ENCODE data around the gene NALCN. TPM values are rescaled to one million over a fixed set of nuclear protein-coding genes. Genes with fewer than 3 reads are reported as not detected.

The NALCN gene
- total and polyA plus RNA-seq, 2 of the 8 experiments (the other 6 are each of a cell fraction or from before 2014, with no cell fraction given): 0.26 to 0.54 TPM

DNA sequence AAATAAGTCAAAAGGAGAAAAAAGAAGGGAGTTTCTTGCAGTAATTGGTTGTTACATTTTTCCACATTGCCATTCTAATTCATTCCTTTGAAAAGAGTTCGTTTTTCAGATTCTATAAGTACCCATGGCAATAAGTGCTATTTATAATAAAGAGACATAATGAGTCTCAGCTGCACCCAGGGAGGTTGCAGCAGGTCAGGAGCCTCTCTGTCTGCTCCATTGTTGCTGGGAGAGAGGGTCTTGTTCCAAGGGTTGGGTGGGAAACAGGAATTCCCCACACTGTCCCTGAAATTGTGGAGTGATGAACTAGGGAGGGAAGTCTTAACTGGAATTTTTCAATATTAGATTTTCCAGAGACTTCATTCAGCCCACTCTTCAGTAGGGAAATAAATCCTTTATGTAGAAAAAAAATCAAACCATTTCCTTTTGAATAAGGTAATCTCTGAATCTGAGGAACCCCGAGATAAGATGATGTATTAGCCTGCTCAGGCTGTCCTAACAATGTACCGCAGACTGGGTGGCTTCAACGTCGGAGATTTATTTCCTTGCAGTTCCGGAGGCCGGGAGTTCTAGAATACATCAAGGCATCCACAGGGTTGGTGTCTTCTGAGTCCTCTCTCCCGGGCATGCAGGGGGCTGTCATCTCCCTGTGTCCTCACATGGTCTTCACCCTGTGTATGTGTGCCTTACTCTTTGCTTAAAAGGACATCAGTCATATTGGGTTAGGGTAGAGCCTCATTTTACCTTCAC is 399.0 kb downstream of the NALCN start (continued):
- no peak for TF ChIP-seq EP300 (IDR thresholded peaks at IDR 0.05; ENCODE audit: borderline replicate concordance in 1 of 2, low read depth in 2 of 2, low read length in 2 of 2)

Measured in H1 (cell line).